Omental fat pad (tissue), 4 donors: ENCODE data around the gene TOX3. TPM values are rescaled to one million over a fixed set of nuclear protein-coding genes. Genes with fewer than 3 reads are reported as not detected.

Source experiments
- ATAC-seq: fragments of 150-250 bp; one replicate; pipeline ENCODE4 v1.9.1; 2016; ENCODE audit warnings: mild to moderate bottlenecking, moderate library complexity; ENCODE audit not compliant: low FRiP score
- DNase-seq: peaks from one replicate; pipeline ENCODE4 v3.0.0-alpha.2; 2019; ENCODE audit warnings: low spot score
- total RNA-seq, 4 donors: library from RNA; depleted of rRNA; stranded (reverse); fragments of >200 nt; gene quantifications; one replicate each; pipeline ENCODE4 v1.1.0, GENCODE V29; 2016
- TF ChIP-seq, protein P1 (sequence below), 3 donors: fragments of 450-650 bp; IDR thresholded peaks; one replicate each; pipeline ENCODE4 v1.5.1; 2016 to 2017; ENCODE audit warnings: antibody characterized with exemption in 3 of 3, mild to moderate bottlenecking in 3 of 3, moderate library complexity in 2 of 3

The TOX3 gene
- total RNA-seq, 4 donors from 2014 or later, result 1.0 TPM; not detected in 3

GRCh38 chr16:52456368-52456767, 90.6 kb downstream of the TOX3 start:
- ATAC-seq, result no peak
- TF ChIP-seq, protein P1, sequence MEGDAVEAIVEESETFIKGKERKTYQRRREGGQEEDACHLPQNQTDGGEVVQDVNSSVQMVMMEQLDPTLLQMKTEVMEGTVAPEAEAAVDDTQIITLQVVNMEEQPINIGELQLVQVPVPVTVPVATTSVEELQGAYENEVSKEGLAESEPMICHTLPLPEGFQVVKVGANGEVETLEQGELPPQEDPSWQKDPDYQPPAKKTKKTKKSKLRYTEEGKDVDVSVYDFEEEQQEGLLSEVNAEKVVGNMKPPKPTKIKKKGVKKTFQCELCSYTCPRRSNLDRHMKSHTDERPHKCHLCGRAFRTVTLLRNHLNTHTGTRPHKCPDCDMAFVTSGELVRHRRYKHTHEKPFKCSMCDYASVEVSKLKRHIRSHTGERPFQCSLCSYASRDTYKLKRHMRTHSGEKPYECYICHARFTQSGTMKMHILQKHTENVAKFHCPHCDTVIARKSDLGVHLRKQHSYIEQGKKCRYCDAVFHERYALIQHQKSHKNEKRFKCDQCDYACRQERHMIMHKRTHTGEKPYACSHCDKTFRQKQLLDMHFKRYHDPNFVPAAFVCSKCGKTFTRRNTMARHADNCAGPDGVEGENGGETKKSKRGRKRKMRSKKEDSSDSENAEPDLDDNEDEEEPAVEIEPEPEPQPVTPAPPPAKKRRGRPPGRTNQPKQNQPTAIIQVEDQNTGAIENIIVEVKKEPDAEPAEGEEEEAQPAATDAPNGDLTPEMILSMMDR (IDR thresholded peaks at IDR 0.05), result no peak
- no peak for DNase-seq

- TF ChIP-seq, protein P1 (IDR thresholded peaks at IDR 0.05), result no peak
- ATAC-seq, result no peak
- DNase-seq, result no peak
Measured at GRCh38 chr16:52455549-52456277, 91.2 kb downstream of the TOX3 start.

DNA sequence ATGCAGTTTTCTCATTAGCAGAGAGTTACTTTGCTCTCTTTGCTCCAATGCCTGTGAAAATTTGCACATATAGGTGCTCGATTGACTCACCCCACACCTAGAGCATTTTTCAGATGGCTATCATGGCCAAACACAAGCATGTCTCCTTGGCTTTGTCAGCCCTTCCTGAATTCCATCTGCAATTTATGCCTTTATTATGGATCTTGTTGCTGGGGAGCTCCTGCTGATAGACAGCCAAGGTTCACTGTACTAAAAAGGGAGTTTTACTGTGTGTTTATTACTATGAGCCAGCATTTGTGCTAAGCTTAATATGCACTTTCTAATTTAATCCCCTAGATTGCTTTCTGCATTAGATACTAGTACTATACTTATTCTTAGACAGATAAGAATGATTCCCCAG, 93.3 kb downstream of the TOX3 start:
- TF ChIP-seq, protein P1 (IDR thresholded peaks at IDR 0.05), result no peak
- ATAC-seq (no peak), DNase-seq (no peak)

- TF ChIP-seq, protein P1 (IDR thresholded peaks at IDR 0.05), result no peak
- ATAC-seq (no peak), DNase-seq (no peak)
Measured at GRCh38 chr16:52451971-52452421, 94.9 kb downstream of the TOX3 start.

DNA sequence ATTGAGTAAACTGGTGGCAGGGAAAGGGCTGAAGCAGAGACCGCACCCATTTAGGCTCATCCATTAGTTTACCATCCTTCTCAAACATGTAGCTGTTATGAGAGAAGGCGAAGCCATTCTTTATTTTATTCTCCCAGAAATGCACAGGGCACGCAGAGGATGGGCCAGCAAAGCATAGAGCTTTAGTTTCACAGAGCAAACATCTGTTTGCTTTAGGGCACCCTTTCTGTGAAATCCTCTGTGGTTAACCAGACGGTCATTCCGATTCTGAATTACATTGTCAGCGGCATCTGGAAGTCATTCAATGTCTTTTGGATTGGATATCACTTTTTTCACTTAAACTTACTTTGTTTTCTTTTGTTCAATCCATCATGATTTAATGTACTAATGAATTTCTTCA, 96.0 kb downstream of the TOX3 start:
- DNase-seq (no peak), ATAC-seq (no peak)

DNA sequence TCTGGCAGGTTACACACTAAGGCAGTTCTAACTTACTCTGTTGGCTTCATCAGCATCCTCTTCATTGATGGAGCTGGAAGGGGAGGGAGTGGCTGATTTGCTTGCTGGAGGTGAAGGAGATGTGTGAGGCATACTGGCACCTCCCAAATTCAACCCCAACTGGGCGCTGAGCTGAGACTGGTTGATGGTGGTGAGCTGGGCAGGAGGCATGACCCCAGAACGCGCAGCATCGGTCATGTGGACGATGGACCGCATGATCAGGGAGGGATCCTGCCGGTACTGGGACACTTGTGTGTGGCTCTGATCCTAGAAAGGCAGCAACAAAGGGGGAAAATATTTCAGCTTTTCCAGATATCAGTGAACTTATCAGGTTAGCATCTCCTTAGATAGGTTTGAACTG, 96.7 kb downstream of the TOX3 start:
- DNase-seq, result no peak
- no peak for ATAC-seq
- TF ChIP-seq, protein P1 (IDR thresholded peaks at IDR 0.05), result no peak

More for the DNA sequence above, 96.0 kb downstream of the TOX3 start:
- TF ChIP-seq, protein P1 (IDR thresholded peaks at IDR 0.05), result no peak

- TF ChIP-seq, protein P1 (IDR thresholded peaks at IDR 0.05), result no peak
- DNase-seq (no peak), ATAC-seq (no peak)
Measured at GRCh38 chr16:52446080-52446479, 100.9 kb downstream of the TOX3 start.
